Panc1 (cell line): ENCODE measurements around the gene SMAD7. TPM values are rescaled to one million over a fixed set of nuclear protein-coding genes. Genes with fewer than 3 reads are reported as not detected.

Experiments
- ATAC-seq: fragments of 200-7000 bp; cut with Tn5 transposase; 2 replicates; pipeline ENCODE4 v1.9.1; 2020; ENCODE audit warnings: mild to moderate bottlenecking, moderate library complexity
- BruUV-seq: library from RNA; stranded (reverse); fragments of 400-500 nt; replicated peaks from 2 replicates; lab custom pipeline; 2021; lab: Mats Ljungman, UMichigan
- CTCF ChIA-PET: fragments of 300-600 bp; sonication (Branson Sonifier 250); formaldehyde crosslinking; loops from one replicate; lab custom pipeline; 2022; ENCODE audit warnings: antibody characterized with exemption; lab: Charles Lee
- POLR2A ChIA-PET: fragments of 300-600 bp; sonication (Branson Sonifier 250); formaldehyde crosslinking; loops from one replicate; lab custom pipeline; 2022; ENCODE audit warnings: antibody characterized with exemption; lab: Charles Lee
- DNase-seq: peaks from one replicate; pipeline ENCODE4 v3.0.0-alpha.2; 2010; ENCODE audit warnings: low read depth, low spot score
- H3K27ac ChIP-seq: 2 replicates; pipeline ENCODE4 v1.5.1; 2011; ENCODE audit warnings: mild to moderate bottlenecking, low read length, inconsistent platforms
- H3K27me3 ChIP-seq: fragments of 200-500 bp; sonication (Bioruptor generic); 2 replicates; pipeline ENCODE4 v1.6.0; 2014; ENCODE audit warnings: low read length, inconsistent platforms; ENCODE audit not compliant: control insufficient read depth, insufficient read depth
- H3K36me3 ChIP-seq: fragments of 200-500 bp; sonication (Bioruptor generic); 2 replicates; pipeline ENCODE4 v1.5.1; 2014; ENCODE audit warnings: inconsistent platforms, mild to moderate bottlenecking, low read length, moderate library complexity; ENCODE audit not compliant: control insufficient read depth, insufficient read depth
- H3K4me1 ChIP-seq: 2 replicates; pipeline ENCODE4 v1.5.1; 2011; ENCODE audit warnings: inconsistent platforms, mild to moderate bottlenecking, low read length, moderate library complexity; ENCODE audit not compliant: control insufficient read depth, insufficient read depth
- H3K4me3 ChIP-seq, 2 experiments: 2 replicates each; pipeline ENCODE4 v1.5.1; 2011 to 2012; ENCODE audit warnings: low read depth in 2 of 2, low read length in 2 of 2, mild to moderate bottlenecking in 2 of 2, inconsistent platforms in 1 of 2, moderate library complexity in 1 of 2
- H3K9me3 ChIP-seq: fragments of 200-500 bp; sonication (Bioruptor generic); 2 replicates; pipeline ENCODE4 v1.5.1; 2014; ENCODE audit warnings: low read depth, mild to moderate bottlenecking, inconsistent platforms, low read length, moderate library complexity; ENCODE audit not compliant: control insufficient read depth, insufficient read depth
- POLR2AphosphoS5 ChIP-seq: IDR thresholded peaks from 2 replicates; pipeline ENCODE4 v1.6.1; 2012; ENCODE audit warnings: mild to moderate bottlenecking, low read depth, low read length, moderate library complexity
- SIN3A ChIP-seq: IDR thresholded peaks from 2 replicates; pipeline ENCODE4 v1.6.1; 2012; ENCODE audit warnings: low read depth, mild to moderate bottlenecking, low read length, moderate library complexity, borderline replicate concordance; ENCODE audit not compliant: insufficient read depth
- TCF7L2 ChIP-seq: IDR thresholded peaks from 2 replicates; pipeline ENCODE4 v1.6.1; 2011; ENCODE audit warnings: mild to moderate bottlenecking, low read depth, low read length, inconsistent platforms
- in situ Hi-C: cut with HindIII; loops from 2 replicates; pipeline ENCODE4 v1.10.0; 2016; ENCODE audit warnings: low sequenced_read_pairs, low pct_unique_long_range_greater_than_20kb
- intact Hi-C: fragments of 100-400 bp; cut with micrococcal nuclease; formaldehyde crosslinking; loops from one replicate; pipeline ENCODE4 v1.10.0; 2022; ENCODE audit not compliant: unreplicated experiment
- total RNA-seq: library from RNA; stranded (reverse); gene quantifications from one replicate; pipeline ENCODE4 v1.2.1, GENCODE V29; 2021; ENCODE audit not compliant: unreplicated experiment
- TF ChIP-seq, protein P1 (sequence below), 2 experiments: IDR thresholded peaks; 2 replicates each; pipeline ENCODE4 v1.6.1; 2011 to 2012; ENCODE audit warnings: low read depth in 2 of 2, control low read depth in 1 of 2, low read length in 1 of 2, mild to moderate bottlenecking in 1 of 2, moderate library complexity in 1 of 2; ENCODE audit not compliant: insufficient read depth in 1 of 2
- TF ChIP-seq, protein P2 (sequence below): fragments of 450-650 bp; IDR thresholded peaks from 2 replicates; pipeline ENCODE4 v1.5.1; 2017; ENCODE audit warnings: mild to moderate bottlenecking

Gene SMAD7
- total RNA-seq, 1 experiment from 2014 or later, result 21.3 TPM

GRCh38 chr18:48884306-48884705, 66.5 kb downstream of the SMAD7 start:
- Histone ChIP-seq H3K27ac (no peak overlapping the region), H3K36me3 (no peaks in the 10 kb centered on the region), H3K27me3 (no peaks in the 10 kb centered on the region), H3K4me1 (no peaks in the 10 kb centered on the region), H3K9me3 (no peaks in the 10 kb centered on the region), H3K4me3 (no peak overlapping the region)
- ChIA-PET CTCF (no interaction called here), POLR2A (no interaction called here)
- in situ Hi-C loops, result no loop called here
- DNase-seq (no peak), ATAC-seq (no peak)
- intact Hi-C loops, result no loop called here
- TF ChIP-seq POLR2AphosphoS5 (no peak), TCF7L2 (no peak), SIN3A (no peak)
- TF ChIP-seq, protein P1, sequence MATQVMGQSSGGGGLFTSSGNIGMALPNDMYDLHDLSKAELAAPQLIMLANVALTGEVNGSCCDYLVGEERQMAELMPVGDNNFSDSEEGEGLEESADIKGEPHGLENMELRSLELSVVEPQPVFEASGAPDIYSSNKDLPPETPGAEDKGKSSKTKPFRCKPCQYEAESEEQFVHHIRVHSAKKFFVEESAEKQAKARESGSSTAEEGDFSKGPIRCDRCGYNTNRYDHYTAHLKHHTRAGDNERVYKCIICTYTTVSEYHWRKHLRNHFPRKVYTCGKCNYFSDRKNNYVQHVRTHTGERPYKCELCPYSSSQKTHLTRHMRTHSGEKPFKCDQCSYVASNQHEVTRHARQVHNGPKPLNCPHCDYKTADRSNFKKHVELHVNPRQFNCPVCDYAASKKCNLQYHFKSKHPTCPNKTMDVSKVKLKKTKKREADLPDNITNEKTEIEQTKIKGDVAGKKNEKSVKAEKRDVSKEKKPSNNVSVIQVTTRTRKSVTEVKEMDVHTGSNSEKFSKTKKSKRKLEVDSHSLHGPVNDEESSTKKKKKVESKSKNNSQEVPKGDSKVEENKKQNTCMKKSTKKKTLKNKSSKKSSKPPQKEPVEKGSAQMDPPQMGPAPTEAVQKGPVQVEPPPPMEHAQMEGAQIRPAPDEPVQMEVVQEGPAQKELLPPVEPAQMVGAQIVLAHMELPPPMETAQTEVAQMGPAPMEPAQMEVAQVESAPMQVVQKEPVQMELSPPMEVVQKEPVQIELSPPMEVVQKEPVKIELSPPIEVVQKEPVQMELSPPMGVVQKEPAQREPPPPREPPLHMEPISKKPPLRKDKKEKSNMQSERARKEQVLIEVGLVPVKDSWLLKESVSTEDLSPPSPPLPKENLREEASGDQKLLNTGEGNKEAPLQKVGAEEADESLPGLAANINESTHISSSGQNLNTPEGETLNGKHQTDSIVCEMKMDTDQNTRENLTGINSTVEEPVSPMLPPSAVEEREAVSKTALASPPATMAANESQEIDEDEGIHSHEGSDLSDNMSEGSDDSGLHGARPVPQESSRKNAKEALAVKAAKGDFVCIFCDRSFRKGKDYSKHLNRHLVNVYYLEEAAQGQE (IDR thresholded peaks at IDR 0.05; ENCODE audit: insufficient read depth in 1 of 2, low read depth in 2 of 2, low read length in 1 of 2), result no peak
- TF ChIP-seq, protein P2, sequence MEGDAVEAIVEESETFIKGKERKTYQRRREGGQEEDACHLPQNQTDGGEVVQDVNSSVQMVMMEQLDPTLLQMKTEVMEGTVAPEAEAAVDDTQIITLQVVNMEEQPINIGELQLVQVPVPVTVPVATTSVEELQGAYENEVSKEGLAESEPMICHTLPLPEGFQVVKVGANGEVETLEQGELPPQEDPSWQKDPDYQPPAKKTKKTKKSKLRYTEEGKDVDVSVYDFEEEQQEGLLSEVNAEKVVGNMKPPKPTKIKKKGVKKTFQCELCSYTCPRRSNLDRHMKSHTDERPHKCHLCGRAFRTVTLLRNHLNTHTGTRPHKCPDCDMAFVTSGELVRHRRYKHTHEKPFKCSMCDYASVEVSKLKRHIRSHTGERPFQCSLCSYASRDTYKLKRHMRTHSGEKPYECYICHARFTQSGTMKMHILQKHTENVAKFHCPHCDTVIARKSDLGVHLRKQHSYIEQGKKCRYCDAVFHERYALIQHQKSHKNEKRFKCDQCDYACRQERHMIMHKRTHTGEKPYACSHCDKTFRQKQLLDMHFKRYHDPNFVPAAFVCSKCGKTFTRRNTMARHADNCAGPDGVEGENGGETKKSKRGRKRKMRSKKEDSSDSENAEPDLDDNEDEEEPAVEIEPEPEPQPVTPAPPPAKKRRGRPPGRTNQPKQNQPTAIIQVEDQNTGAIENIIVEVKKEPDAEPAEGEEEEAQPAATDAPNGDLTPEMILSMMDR, result no peak
- no TSS peak for BruUV-seq

GRCh38 chr18:48882379-48882778, 68.4 kb downstream of the SMAD7 start:
- TF ChIP-seq TCF7L2 (no peak), POLR2AphosphoS5 (no peak), SIN3A (no peak)
- TF ChIP-seq, protein P2, result no peak
- TF ChIP-seq, protein P1 (IDR thresholded peaks at IDR 0.05; ENCODE audit: insufficient read depth in 1 of 2, low read depth in 2 of 2, low read length in 1 of 2), result no peak
- CTCF ChIA-PET, result no interaction called here
- Histone ChIP-seq H3K36me3 (no peaks in the 10 kb centered on the region), H3K4me1 (peaks cover 7% of the 10 kb centered on the region), H3K9me3 (no peaks in the 10 kb centered on the region), H3K27ac (0 out of 2 replicates have a peak overlapping the region, but pooled peaks have one; percentile 7), H3K4me3 (no peak overlapping the region), H3K27me3 (no peaks in the 10 kb centered on the region)
- intact Hi-C loops (no loop called here), in situ Hi-C loops (no loop called here)
- POLR2A ChIA-PET, result no interaction called here
- no peak for DNase-seq
- no TSS peak for BruUV-seq
- ATAC-seq, result no peak
